ENCODE measurements around the gene ZNF665. TPM values are rescaled to one million over a fixed set of nuclear protein-coding genes. Genes with fewer than 3 reads are reported as not detected.
"Not testable (repeated sequence)": the region's sequence is repeated elsewhere in the genome, so short reads cannot be mapped to it uniquely, and the experiment has no call there.

Gene ZNF665
- total and polyA plus RNA-seq, 2 donors (not counting 1 experiment from before 2014, with no cell fraction given), result 3.1 to 6.3 TPM

DNA sequence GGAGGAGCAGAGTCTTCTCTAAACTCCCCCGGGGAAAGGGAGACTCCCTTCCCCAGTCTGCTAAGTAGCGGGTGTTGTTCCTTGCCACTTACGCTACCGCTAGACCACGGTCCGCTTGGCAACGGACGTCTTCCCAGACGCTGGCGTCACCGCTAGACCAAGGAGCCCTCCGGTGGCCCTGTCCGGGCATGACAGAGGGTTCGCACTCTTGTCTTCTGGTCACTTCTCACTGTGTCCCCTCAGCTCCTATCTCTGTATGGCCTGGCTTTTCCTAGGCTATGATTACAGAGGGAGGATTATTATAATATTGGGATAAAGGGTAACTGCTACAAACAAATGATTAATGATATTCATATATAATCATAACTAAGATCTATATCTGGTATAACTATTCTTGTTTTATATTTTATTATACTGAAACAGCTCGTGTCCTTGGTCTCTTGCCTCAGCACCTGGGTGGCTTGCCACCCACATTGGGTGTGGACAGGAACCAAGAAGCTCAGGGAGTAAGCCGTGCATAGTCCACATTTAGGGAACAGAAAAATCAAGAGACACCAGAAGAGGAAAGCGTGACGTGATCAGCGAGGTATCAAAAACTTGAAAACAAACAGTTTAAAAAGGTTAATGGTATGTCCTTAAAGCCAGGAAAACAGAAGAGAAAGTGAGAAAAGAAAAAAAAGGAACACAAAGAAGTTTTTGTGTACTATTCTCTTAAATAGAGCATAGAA lies 7.8 kb downstream of the ZNF665 start:
- H3K4me1 ChIP-seq (ENCODE audit: control insufficient read depth, extremely low read depth, insufficient read depth, low read length); H3K9me3 ChIP-seq (ENCODE audit: control insufficient read depth, insufficient read depth, low read depth, low read length); H3K4me3 ChIP-seq (replicated peaks in 1 of 4; ENCODE audit: control extremely low read depth in 1 of 4, insufficient read depth in 1 of 4, low read depth in 3 of 4, low read length in 4 of 4); H4K20me1 ChIP-seq (ENCODE audit: control insufficient read depth, extremely low read depth, insufficient read depth, low read length); DNase-seq (ENCODE audit: low read depth in 2 of 2); H3K4me2 ChIP-seq (ENCODE audit: extremely low read depth, insufficient read depth, low read length); H3K9ac ChIP-seq (ENCODE audit: insufficient read depth, low read length); H3K27me3 ChIP-seq (ENCODE audit: control insufficient read depth, insufficient read depth, low read length); H3K36me3 ChIP-seq (ENCODE audit: control insufficient read depth, insufficient read depth, low read length); H2AFZ ChIP-seq (ENCODE audit: low read length); H3K27ac ChIP-seq (ENCODE audit: insufficient read depth, low read length); H3K79me2 ChIP-seq (ENCODE audit: control insufficient read depth, insufficient read depth, low read length): not testable (repeated sequence)

- Histone ChIP-seq H3K36me3 (ENCODE audit: control insufficient read depth, insufficient read depth, low read length) (peaks cover 1% of the 10 kb centered on the region), H3K9me3 (ENCODE audit: control insufficient read depth, insufficient read depth, low read depth, low read length) (no peaks in the 10 kb centered on the region), H3K4me3 (replicated peaks in 1 of 4; ENCODE audit: control extremely low read depth in 1 of 4, insufficient read depth in 1 of 4, low read depth in 3 of 4, low read length in 4 of 4) (no peak overlapping the region), H3K4me2 (ENCODE audit: extremely low read depth, insufficient read depth, low read length) (no peak overlapping the region), H4K20me1 (ENCODE audit: control insufficient read depth, extremely low read depth, insufficient read depth, low read length) (no peaks in the 10 kb centered on the region), H2AFZ (ENCODE audit: low read length) (no peak overlapping the region), H3K9ac (ENCODE audit: insufficient read depth, low read length) (no peak overlapping the region), H3K27ac (ENCODE audit: insufficient read depth, low read length) (no peak overlapping the region), H3K27me3 (ENCODE audit: control insufficient read depth, insufficient read depth, low read length) (no peaks in the 10 kb centered on the region), H3K79me2 (ENCODE audit: control insufficient read depth, insufficient read depth, low read length) (no peaks in the 10 kb centered on the region), H3K4me1 (ENCODE audit: control insufficient read depth, extremely low read depth, insufficient read depth, low read length) (no peaks in the 10 kb centered on the region)
- TF ChIP-seq EZH2 (IDR thresholded peaks at IDR 0.05; ENCODE audit: low read length, missing control alignments) (no peak), CTCF (conservative IDR thresholded peaks at IDR 0.05 in 1 of 2, IDR thresholded peaks at IDR 0.05 in 1 of 2; ENCODE audit: low read depth in 1 of 2, low read length in 2 of 2) (no peak)
- DNase-seq (ENCODE audit: low read depth in 2 of 2), result peak; percentile 57 to 90
Observed at GRCh38 chr19:53183146-53183764, 9.9 kb downstream of the ZNF665 start.

DNA sequence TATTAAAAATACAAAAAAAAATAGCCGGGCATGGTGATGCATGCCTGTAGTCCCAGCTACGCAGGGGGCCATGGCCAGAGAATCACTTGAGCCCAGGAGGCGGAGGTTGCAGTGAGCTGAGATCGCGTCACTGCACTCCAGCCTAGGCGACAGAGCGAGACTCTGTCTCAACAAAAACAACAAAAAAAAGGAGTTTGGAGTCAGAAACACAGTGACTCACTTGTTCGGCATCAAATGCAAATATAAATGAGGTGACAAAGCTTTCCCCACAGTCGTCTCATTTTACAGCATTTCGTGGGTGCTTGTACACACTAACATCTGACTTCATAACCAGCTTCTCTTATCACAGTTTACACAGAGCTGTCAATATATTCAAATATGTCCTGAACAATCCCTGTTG lies 11.0 kb downstream of the ZNF665 start:
- DNase-seq (ENCODE audit: low read depth in 2 of 2), result peak; percentile 74 to 92
- H3K9ac ChIP-seq (ENCODE audit: insufficient read depth, low read length), result no peak overlapping the region
- H3K27ac ChIP-seq (ENCODE audit: insufficient read depth, low read length), result no peak overlapping the region
- H3K79me2 ChIP-seq (ENCODE audit: control insufficient read depth, insufficient read depth, low read length), result no peaks in the 10 kb centered on the region
- H3K4me3 ChIP-seq (replicated peaks in 1 of 4; ENCODE audit: control extremely low read depth in 1 of 4, insufficient read depth in 1 of 4, low read depth in 3 of 4, low read length in 4 of 4), result no peak overlapping the region
- no peak overlapping the region for H2AFZ ChIP-seq (ENCODE audit: low read length)
- no peaks in the 10 kb centered on the region for H3K4me1 ChIP-seq (ENCODE audit: control insufficient read depth, extremely low read depth, insufficient read depth, low read length)
- no peaks in the 10 kb centered on the region for H4K20me1 ChIP-seq (ENCODE audit: control insufficient read depth, extremely low read depth, insufficient read depth, low read length)
- H3K27me3 ChIP-seq (ENCODE audit: control insufficient read depth, insufficient read depth, low read length), result no peaks in the 10 kb centered on the region
- TF ChIP-seq EZH2 (IDR thresholded peaks at IDR 0.05; ENCODE audit: low read length, missing control alignments), result no peak
- TF ChIP-seq CTCF (conservative IDR thresholded peaks at IDR 0.05 in 1 of 2, IDR thresholded peaks at IDR 0.05 in 1 of 2; ENCODE audit: low read depth in 1 of 2, low read length in 2 of 2), result no peak
- no peak overlapping the region for H3K4me2 ChIP-seq (ENCODE audit: extremely low read depth, insufficient read depth, low read length)
- no peaks in the 10 kb centered on the region for H3K9me3 ChIP-seq (ENCODE audit: control insufficient read depth, insufficient read depth, low read depth, low read length)
- H3K36me3 ChIP-seq (ENCODE audit: control insufficient read depth, insufficient read depth, low read length), result peaks cover 1% of the 10 kb centered on the region
